Measurements from ENCODE around the gene FBXO3. TPM values are rescaled to one million over a fixed set of nuclear protein-coding genes. Genes with fewer than 3 reads are reported as not detected.

The FBXO3 gene
- total and polyA plus RNA-seq, 12 donors: 21.9 to 72.5 (median 55.7) TPM

DNA sequence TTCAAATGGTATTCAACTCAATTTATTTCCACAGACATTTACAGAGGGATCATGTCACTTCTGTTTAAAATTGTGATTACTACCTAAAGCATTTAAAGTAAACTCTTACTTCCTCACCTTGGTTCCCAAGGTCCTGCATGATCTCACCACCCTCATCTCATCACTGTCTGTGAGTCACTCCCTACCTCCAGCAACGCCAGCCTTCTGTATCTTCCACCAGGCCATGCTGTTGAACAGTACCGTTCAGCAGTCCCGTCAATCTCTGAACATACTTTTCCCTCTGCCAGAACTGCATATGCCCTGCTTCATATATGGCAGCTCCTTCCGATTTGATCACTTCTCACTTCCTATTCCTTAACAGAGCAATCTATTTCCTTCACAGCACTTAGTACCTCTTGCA, 2.0 kb downstream of the FBXO3 start:
- WGBS, 2 donors: 55 to 66% methylated on average over 4 of the region's 4 CpGs
- Histone ChIP-seq H3K9me3 (no peaks in the 10 kb centered on the region), H3K36me3 (peaks cover 0 to 35% (median 14%) of the 10 kb centered on the region in 9 donors), H3K4me1 (peaks cover 0 to 54% (median 32%) of the 10 kb centered on the region in 9 donors), H3K4me3 (no peak overlapping the region), H3K27ac (no peak overlapping the region), H3K27me3 (peaks cover 0 to 13% (median 0%) of the 10 kb centered on the region in 7 donors)
- ATAC-seq (no peak), DNase-seq (no peak)
- intact Hi-C loops (cut with DNase I): no loop called here
- TF ChIP-seq, protein P1, sequence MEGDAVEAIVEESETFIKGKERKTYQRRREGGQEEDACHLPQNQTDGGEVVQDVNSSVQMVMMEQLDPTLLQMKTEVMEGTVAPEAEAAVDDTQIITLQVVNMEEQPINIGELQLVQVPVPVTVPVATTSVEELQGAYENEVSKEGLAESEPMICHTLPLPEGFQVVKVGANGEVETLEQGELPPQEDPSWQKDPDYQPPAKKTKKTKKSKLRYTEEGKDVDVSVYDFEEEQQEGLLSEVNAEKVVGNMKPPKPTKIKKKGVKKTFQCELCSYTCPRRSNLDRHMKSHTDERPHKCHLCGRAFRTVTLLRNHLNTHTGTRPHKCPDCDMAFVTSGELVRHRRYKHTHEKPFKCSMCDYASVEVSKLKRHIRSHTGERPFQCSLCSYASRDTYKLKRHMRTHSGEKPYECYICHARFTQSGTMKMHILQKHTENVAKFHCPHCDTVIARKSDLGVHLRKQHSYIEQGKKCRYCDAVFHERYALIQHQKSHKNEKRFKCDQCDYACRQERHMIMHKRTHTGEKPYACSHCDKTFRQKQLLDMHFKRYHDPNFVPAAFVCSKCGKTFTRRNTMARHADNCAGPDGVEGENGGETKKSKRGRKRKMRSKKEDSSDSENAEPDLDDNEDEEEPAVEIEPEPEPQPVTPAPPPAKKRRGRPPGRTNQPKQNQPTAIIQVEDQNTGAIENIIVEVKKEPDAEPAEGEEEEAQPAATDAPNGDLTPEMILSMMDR (IDR thresholded peaks at IDR 0.05): no peak

DNA sequence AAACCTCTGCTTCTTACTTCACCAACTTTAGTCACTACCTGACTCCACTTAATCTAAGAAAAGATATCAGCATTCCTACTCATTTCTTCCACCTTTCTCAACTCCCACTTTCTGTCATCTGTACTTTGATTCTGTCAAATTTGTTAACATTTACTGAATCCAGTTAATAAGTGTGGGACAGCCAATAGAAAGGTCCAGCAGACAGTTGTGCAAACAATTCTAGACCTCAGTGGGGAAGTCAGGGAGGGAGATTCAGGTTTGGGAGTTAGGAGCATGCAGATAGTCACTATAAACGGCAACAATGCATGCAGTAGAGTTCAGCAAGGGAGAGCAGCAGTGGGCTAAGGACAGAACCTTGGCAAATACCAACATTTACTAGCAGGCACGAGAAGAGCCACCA, 4.1 kb downstream of the FBXO3 start:
- intact Hi-C loops (cut with DNase I): no loop called here
- 40 to 43% methylated on average over 2 of the region's 2 CpGs for WGBS, 2 donors
- ATAC-seq: no peak
- H3K36me3 ChIP-seq: peaks cover 0 to 56% (median 17%) of the 10 kb centered on the region in 9 donors
- TF ChIP-seq, protein P1 (IDR thresholded peaks at IDR 0.05): no peak
- H3K27ac ChIP-seq: peak overlapping the region in 1 of 10 donors; percentile 2
- no peaks in the 10 kb centered on the region for H3K9me3 ChIP-seq
- H3K27me3 ChIP-seq: peaks cover 0 to 4% (median 0%) of the 10 kb centered on the region in 7 donors
- peaks cover 0 to 40% (median 29%) of the 10 kb centered on the region in 9 donors for H3K4me1 ChIP-seq
- H3K4me3 ChIP-seq: no peak overlapping the region
- no peak for DNase-seq

DNA sequence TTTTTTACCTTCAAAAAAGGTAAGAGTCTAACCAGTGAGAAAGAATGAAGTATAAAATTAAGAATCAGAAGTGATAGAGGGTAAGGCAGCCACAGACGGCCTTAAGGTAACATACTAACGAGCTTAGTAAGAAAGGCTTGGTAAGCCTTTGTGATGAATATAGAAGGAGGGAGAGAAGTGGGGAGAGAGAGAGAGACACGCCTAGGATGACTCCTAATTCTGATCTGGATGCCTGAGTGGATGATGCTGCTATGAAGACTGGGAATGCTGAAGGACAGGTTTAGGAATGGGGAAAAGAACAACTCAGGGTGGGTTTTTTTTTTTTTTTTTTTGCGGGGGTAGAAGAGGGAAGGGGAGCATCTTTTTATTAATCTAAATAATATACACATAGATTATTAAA, 4.8 kb downstream of the FBXO3 start:
- peaks cover 0 to 35% (median 25%) of the 10 kb centered on the region in 9 donors for H3K4me1 ChIP-seq
- 79 to 87% methylated on average over 4 of the region's 4 CpGs for WGBS, 2 donors
- no peak overlapping the region for H3K27ac ChIP-seq
- TF ChIP-seq, protein P1 (IDR thresholded peaks at IDR 0.05): no peak
- no peaks in the 10 kb centered on the region for H3K9me3 ChIP-seq
- intact Hi-C loops (cut with DNase I): no loop called here
- ATAC-seq (no peak), DNase-seq (no peak)
- no peaks in the 10 kb centered on the region for H3K27me3 ChIP-seq
- peaks cover 0 to 62% (median 23%) of the 10 kb centered on the region in 9 donors for H3K36me3 ChIP-seq
- no peak overlapping the region for H3K4me3 ChIP-seq

DNA sequence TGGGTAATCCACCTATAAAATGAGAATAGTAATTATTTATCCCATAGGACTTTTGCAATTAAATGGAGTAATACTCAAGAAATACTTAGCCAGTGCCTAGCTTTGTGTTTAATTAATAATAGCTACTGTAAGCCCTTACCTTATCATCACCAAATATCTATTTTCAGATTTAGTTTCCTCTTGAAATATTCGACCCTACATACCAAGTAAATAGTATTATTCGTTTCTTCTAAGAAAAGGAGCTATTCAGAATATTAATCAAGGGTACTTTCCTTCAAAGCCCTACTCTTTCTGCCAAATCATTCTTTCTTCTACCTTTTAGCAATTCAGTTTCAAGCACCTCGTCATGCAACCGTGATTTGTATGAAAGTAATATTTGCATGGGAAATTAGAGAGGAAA, 6.7 kb downstream of the FBXO3 start:
- TF ChIP-seq, protein P1 (IDR thresholded peaks at IDR 0.05): no peak
- Histone ChIP-seq H3K4me3 (no peak overlapping the region), H3K27me3 (no peaks in the 10 kb centered on the region), H3K9me3 (peaks cover 0 to 18% (median 0%) of the 10 kb centered on the region in 11 donors), H3K4me1 (peaks cover 0 to 23% (median 15%) of the 10 kb centered on the region in 9 donors), H3K36me3 (peaks cover 0 to 82% (median 36%) of the 10 kb centered on the region in 9 donors), H3K27ac (no peak overlapping the region)
- DNase-seq (no peak), ATAC-seq (no peak)
- intact Hi-C loops (cut with DNase I): no loop called here
- 90 to 91% methylated on average over 4 of the region's 4 CpGs for WGBS, 2 donors

Data from heart right ventricle (tissue), 16 donors.